Esophagus muscularis mucosa (tissue), 4 donors: ENCODE measurements around the gene IRAG1. TPM values are rescaled to one million over a fixed set of nuclear protein-coding genes. Genes with fewer than 3 reads are reported as not detected.

ENCODE experiments used
- DNase-seq: peaks from one replicate; pipeline ENCODE4 v3.0.0-alpha.2; 2017; ENCODE audit errors: extremely low spot score
- H3K27ac ChIP-seq, 4 donors: fragments of 200-600 bp; sonication (generic); replicated peaks in 1 of 4; 1 replicate in 3 of 4; 2 replicates in 1 of 4; pipeline ENCODE4 v1.5.1; 2016 to 2019; ENCODE audit warnings: mild to moderate bottlenecking in 1 of 4
- H3K27me3 ChIP-seq, 4 donors: fragments of 200-600 bp; sonication (generic); one replicate each; pipeline versions ENCODE4 v1.5.1 to v1.6.0; 2016 to 2019
- H3K36me3 ChIP-seq, 4 donors: fragments of 200-600 bp; sonication (generic); one replicate each; pipeline ENCODE4 v1.5.1; 2016 to 2019
- H3K4me1 ChIP-seq, 4 donors: fragments of 200-600 bp; sonication (generic); one replicate each; pipeline ENCODE4 v1.5.1; 2016 to 2019
- H3K4me3 ChIP-seq, 4 donors: fragments of 200-600 bp; sonication (generic); 1 replicate in 2 of 4; 2 replicates in 2 of 4; pipeline ENCODE4 v1.5.1; 2016 to 2019; ENCODE audit warnings: mild to moderate bottlenecking in 4 of 4, moderate library complexity in 1 of 4
- H3K9me3 ChIP-seq, 4 donors: fragments of 200-600 bp; sonication (generic); 1 replicate in 3 of 4; 2 replicates in 1 of 4; pipeline ENCODE4 v1.5.1; 2016 to 2019
- CTCF ChIP-seq, 3 experiments: fragments of 200-600 bp in 2 of 3; fragments of 450-650 bp in 1 of 3; sonication (generic) in 2 of 3; IDR thresholded peaks; one replicate each; pipeline ENCODE4 v1.5.1; 2017 to 2019; ENCODE audit warnings: antibody characterized with exemption in 3 of 3, mild to moderate bottlenecking in 2 of 3, moderate library complexity in 1 of 3
- EP300 ChIP-seq: sonication (generic); formaldehyde crosslinking; IDR thresholded peaks from one replicate; pipeline ENCODE4 v1.6.1; 2017; ENCODE audit warnings: antibody characterized with exemption
- POLR2A ChIP-seq: fragments of 450-650 bp; IDR thresholded peaks from one replicate; pipeline ENCODE4 v1.6.1; 2017; ENCODE audit warnings: antibody characterized with exemption, moderate library complexity, mild to moderate bottlenecking, low read depth
- POLR2AphosphoS5 ChIP-seq, 2 donors: sonication (generic); formaldehyde crosslinking; IDR thresholded peaks; one replicate each; pipeline ENCODE4 v1.6.1; 2017; ENCODE audit warnings: antibody characterized with exemption in 2 of 2
- WGBS: methylation state at CpG from one replicate; pipeline ENCODE4 v1.1.5; 2018; 5-methylcytosine and 5-hydroxymethylcytosine counted together
- intact Hi-C: fragments of 100-400 bp; cut with DNase I; formaldehyde crosslinking; loops from one replicate; pipeline ENCODE4 v1.15.1; 2023
- total RNA-seq, 4 donors: library from RNA; depleted of rRNA; stranded (reverse); fragments of >200 nt; gene quantifications; one replicate each; pipeline versions ENCODE4 v1.1.0 to v1.2.1, GENCODE V29; 2016

Gene IRAG1
- 100 to 1,000 TPM; 205 to 338 (median 276) TPM for total RNA-seq

DNA sequence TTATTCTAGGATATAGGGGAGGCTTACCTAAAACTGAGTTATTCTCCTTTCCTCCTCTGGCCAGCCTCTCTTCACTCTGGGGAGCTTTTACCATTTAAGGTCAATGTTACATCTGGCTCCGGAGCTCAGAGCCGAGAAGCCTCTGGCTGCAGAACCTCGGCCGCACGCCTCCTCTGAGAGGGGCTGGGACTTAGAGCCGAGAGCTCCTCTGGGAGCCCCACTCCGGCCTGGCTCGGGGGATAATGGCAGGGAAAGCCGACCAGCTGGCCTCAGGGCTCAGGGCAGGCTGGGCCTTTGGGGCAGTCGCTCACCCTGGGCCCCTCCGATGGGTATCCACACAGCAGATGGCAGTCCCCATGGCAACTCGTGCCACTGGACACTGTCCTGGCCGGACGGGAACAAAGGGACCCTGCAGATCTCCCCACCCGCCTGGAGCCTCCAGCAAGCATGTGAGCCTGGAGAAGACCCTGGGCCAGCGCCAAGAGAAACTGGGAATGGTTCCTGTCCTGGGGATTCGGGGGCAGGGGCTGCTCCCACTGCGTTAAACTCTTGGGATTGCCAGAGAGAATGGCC, at the start of gene IRAG1:
Gene IRAG1 (minus strand): TSS at position 247 of the 573 bp plus-strand sequence. CDS start 153 bp downstream, at position 94.
- TF ChIP-seq CTCF (IDR thresholded peaks at IDR 0.05) (no peak), POLR2AphosphoS5 (IDR thresholded peaks at IDR 0.05) (peak; percentile 82 to 96), EP300 (no peak), POLR2A (peak; percentile 14)
- no peaks in the 10 kb centered on the region for H3K9me3 ChIP-seq
- intact Hi-C loops: loop anchor here (2.0 to 10.0 kb wide), 2 partner anchors 41 to 69 kb away; no protein-coding TSS in a partner anchor
- H3K36me3 ChIP-seq: no peaks in the 10 kb centered on the region
- peak within 1 kb of the TSS; percentile 90 to 96 (median 95) for H3K27ac ChIP-seq
- peak within 1 kb of the TSS; percentile 52 to 75 (median 68) for H3K4me3 ChIP-seq
- 20% methylated on average over 6 of the region's 18 CpGs for WGBS
- no peak for DNase-seq
- H3K27me3 ChIP-seq: no peaks in the 10 kb centered on the region
- H3K4me1 ChIP-seq: peaks cover 0 to 58% (median 43%) of the 10 kb centered on the region in 4 donors

GRCh38 chr11:10742460-10743208, 49.1 kb upstream of the IRAG1 start:
- no peak overlapping the region for H3K4me3 ChIP-seq
- no peak for DNase-seq
- H3K27me3 ChIP-seq: no peaks in the 10 kb centered on the region
- TF ChIP-seq EP300: no peak
- no peak for TF ChIP-seq CTCF (IDR thresholded peaks at IDR 0.05)
- TF ChIP-seq POLR2A: no peak
- TF ChIP-seq POLR2AphosphoS5 (IDR thresholded peaks at IDR 0.05): no peak
- no peak overlapping the region for H3K27ac ChIP-seq
- H3K9me3 ChIP-seq: no peaks in the 10 kb centered on the region
- no peaks in the 10 kb centered on the region for H3K36me3 ChIP-seq
- intact Hi-C loops: no loop called here
- 72% methylated on average over 9 of the region's 9 CpGs for WGBS
- H3K4me1 ChIP-seq: no peaks in the 10 kb centered on the region

DNA sequence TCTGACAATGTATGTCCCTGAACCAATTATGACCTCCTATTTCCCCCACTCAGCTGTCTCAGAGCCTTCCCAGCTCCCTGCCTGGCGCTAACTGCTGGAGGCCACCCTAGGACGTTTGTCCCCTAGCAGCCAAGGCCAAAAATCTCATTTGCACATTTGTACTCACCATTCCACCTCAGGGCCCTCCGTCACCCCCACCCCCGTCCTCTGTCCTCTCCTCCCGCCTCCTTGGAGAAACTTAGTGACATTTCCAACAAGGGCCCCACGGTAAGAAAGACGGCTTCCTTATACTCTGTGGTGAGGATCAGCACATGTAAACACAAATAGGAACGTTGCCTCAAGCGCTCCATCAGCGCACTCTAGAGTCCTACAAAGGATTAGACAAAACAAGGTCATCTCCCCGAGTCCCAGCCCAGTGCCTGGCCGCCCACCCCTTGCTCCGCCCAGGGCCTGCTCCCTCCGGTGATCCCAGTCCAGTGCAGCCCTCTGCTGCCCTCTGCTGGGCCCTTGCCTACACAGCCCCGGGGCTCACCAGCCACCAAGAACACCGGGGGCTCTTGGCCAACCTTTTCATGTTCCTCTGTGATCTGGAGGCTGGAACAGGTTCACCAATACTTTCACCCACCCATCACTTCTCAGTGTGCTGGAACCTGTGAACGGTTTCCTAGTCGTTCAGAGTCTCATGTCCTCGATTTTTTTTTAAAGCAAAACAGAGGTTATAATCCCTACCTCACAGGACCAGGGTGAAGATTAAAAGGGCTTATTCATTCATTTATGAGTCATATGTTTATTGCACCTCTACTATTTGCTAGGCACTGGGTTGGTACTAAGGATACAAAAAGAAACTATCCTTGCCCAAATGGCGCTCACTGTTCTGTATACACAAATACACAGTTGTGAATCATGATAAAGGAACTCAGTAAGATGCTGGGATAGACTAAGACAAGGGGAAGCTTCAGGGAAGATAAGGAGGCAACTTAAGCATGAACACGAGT, 42.2 kb upstream of the IRAG1 start:
- TF ChIP-seq CTCF (IDR thresholded peaks at IDR 0.05): peak; percentile 97 to 100 (median 99)
- TF ChIP-seq POLR2AphosphoS5 (IDR thresholded peaks at IDR 0.05): peak; percentile 69 to 74
- no peak for TF ChIP-seq POLR2A
- no peak for TF ChIP-seq EP300
- Histone ChIP-seq H3K9me3 (no peaks in the 10 kb centered on the region), H3K4me1 (peaks cover 6 to 34% (median 31%) of the 10 kb centered on the region in 4 donors), H3K27ac (peak overlapping the region; percentile 68 to 83 (median 76)), H3K4me3 (peak overlapping the region; percentile 20 to 37 (median 34)), H3K36me3 (no peaks in the 10 kb centered on the region), H3K27me3 (no peaks in the 10 kb centered on the region)
- intact Hi-C loops: loop anchor here (1.0 to 5.0 kb wide), 5 partner anchors 110 to 329 kb away; partner anchors contain the start of gene RNF141
- 10% methylated on average over 18 of the region's 21 CpGs for WGBS
- peak; percentile 99 for DNase-seq

DNA sequence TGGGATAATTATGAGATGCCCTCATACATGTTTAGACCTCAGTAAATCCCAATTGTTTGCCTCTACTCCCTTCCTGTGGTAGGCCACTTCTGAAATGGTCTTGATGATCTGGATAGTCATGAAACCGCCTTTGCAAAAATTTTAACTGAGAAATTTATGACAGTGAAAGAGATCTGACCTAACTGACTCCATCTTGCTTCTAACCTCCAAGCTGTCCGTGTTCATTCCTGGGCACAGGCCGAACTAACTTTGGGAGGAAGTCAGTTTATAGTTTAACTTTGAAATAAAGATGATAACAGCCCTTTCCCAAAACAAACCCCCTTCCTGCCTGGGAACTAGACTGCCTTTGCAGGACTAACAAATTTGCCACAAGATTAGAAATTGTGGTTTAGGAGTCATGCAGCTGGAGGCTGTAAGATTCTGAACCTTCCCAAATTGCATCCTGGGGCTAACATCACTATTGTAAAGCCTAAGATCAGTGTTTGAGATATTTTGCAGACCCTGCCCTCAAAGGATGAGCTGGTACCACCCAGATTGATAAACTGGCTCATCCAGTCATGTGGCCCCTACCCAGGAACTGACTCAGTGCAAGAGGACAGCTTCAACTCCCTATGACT, 37.6 kb upstream of the IRAG1 start:
- H3K36me3 ChIP-seq: no peaks in the 10 kb centered on the region
- no peak overlapping the region for H3K4me3 ChIP-seq
- no peak overlapping the region for H3K27ac ChIP-seq
- no peaks in the 10 kb centered on the region for H3K27me3 ChIP-seq
- 94% methylated on average over 3 of the region's 3 CpGs for WGBS
- peaks cover 6 to 53% (median 43%) of the 10 kb centered on the region in 4 donors for H3K4me1 ChIP-seq
- no peaks in the 10 kb centered on the region for H3K9me3 ChIP-seq
- TF ChIP-seq POLR2A (no peak), CTCF (IDR thresholded peaks at IDR 0.05) (no peak), EP300 (no peak), POLR2AphosphoS5 (IDR thresholded peaks at IDR 0.05) (no peak)
- no peak for DNase-seq
- intact Hi-C loops: loop anchor here (5.0 kb wide), 1 partner anchor 34 kb away; no protein-coding TSS in a partner anchor
